NOMO-1 treated with dmso at 0.1 percent for 144 hours (cell line): ENCODE results near the gene SLC35F3.

Experiments
- DNase-seq: peaks from one replicate; lab custom pipeline; 2025; ENCODE audit not compliant: unreplicated experiment; lab: John Stamatoyannopoulos, UW

The SLC35F3 gene

GRCh38 chr1:233971753-233972152 is 67.3 kb downstream of the SLC35F3 start:
- DNase-seq, result no peak

GRCh38 chr1:233972563-233972950 is 68.1 kb downstream of the SLC35F3 start:
- no peak for DNase-seq

GRCh38 chr1:233972951-233973635 is 68.6 kb downstream of the SLC35F3 start:
- DNase-seq, result no peak

GRCh38 chr1:233975486-233975885 is 71.0 kb downstream of the SLC35F3 start:
- no peak for DNase-seq

- no peak for DNase-seq
These were observed 76.7 kb downstream of the SLC35F3 start for GRCh38 chr1:233981042-233981675.

- no peak for DNase-seq
These were observed 78.5 kb downstream of the SLC35F3 start for GRCh38 chr1:233982827-233983518.

GRCh38 chr1:233983811-233984210 is 79.3 kb downstream of the SLC35F3 start:
- no peak for DNase-seq

- no peak for DNase-seq
These were observed 84.7 kb downstream of the SLC35F3 start for GRCh38 chr1:233988963-233989696.

GRCh38 chr1:233990486-233990885 is 86.0 kb downstream of the SLC35F3 start:
- no peak for DNase-seq

- no peak for DNase-seq
These were observed 89.2 kb downstream of the SLC35F3 start for GRCh38 chr1:233993651-233994050.

GRCh38 chr1:233994112-233994511 is 89.6 kb downstream of the SLC35F3 start:
- DNase-seq, result no peak

GRCh38 chr1:233998456-233998855 is 94.0 kb downstream of the SLC35F3 start:
- DNase-seq, result no peak

- DNase-seq, result no peak
These were observed 94.4 kb downstream of the SLC35F3 start for GRCh38 chr1:233998891-233999290.

- DNase-seq, result no peak
These were observed 96.1 kb downstream of the SLC35F3 start for GRCh38 chr1:234000557-234001041.

- no peak for DNase-seq
These were observed 97.3 kb downstream of the SLC35F3 start for GRCh38 chr1:234001817-234002216.

GRCh38 chr1:234004591-234004990 is 100.1 kb downstream of the SLC35F3 start:
- DNase-seq, result no peak

GRCh38 chr1:234007684-234008083 is 103.2 kb downstream of the SLC35F3 start:
- no peak for DNase-seq

GRCh38 chr1:234008591-234008990 is 104.1 kb downstream of the SLC35F3 start:
- no peak for DNase-seq

- DNase-seq, result no peak
These were observed 105.2 kb downstream of the SLC35F3 start for GRCh38 chr1:234009668-234010067.

GRCh38 chr1:234014208-234014607 is 109.7 kb downstream of the SLC35F3 start:
- DNase-seq, result no peak

GRCh38 chr1:234018816-234019215 is 114.3 kb downstream of the SLC35F3 start:
- no peak for DNase-seq
